Stimulated activated CD8-positive, alpha-beta memory T cell treated with anti-CD3 and anti-CD28 coated beads, Interleukin-12 subunit alpha, Interleukin-12 subunit beta, amount 100 ng/mL, for 24 hours (primary cell): ENCODE data around the gene PLA2G6.

Source experiments
- DNase-seq: peaks from one replicate; pipeline ENCODE4 v3.0.0-alpha.2; 2020; ENCODE audit errors: extremely low read depth

PLA2G6 gene

GRCh38 chr22:38181453-38182200, at the start of gene PLA2G6:
Gene PLA2G6, minus strand, starts transcription at chr22:38181830. Its CDS starts 12,404 bp downstream, at chr22:38169426.
- DNase-seq = peak; percentile 90

DNA sequence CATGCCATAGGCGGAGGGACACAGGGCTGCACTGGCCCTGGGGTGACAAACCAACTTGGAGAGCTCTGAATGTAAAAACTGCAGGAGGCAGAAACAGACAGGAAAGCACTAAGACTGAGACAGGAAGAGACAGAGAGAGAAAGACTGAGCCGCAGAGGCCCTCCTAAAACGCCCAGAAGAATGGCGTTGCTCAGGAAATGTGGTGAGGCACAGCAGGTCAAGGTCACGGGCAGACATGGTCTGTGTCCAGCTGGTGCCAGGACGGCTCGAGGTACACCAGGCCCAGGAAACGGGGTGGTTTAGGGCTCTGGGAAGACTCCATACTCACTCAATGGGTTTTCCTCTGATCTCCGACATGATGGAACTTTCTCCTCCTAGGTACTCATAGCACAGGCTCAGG, 49.3 kb upstream of the PLA2G6 start:
- no peak for DNase-seq

- no peak for DNase-seq
Measured at GRCh38 chr22:38230108-38230825, 48.6 kb upstream of the PLA2G6 start.

DNA sequence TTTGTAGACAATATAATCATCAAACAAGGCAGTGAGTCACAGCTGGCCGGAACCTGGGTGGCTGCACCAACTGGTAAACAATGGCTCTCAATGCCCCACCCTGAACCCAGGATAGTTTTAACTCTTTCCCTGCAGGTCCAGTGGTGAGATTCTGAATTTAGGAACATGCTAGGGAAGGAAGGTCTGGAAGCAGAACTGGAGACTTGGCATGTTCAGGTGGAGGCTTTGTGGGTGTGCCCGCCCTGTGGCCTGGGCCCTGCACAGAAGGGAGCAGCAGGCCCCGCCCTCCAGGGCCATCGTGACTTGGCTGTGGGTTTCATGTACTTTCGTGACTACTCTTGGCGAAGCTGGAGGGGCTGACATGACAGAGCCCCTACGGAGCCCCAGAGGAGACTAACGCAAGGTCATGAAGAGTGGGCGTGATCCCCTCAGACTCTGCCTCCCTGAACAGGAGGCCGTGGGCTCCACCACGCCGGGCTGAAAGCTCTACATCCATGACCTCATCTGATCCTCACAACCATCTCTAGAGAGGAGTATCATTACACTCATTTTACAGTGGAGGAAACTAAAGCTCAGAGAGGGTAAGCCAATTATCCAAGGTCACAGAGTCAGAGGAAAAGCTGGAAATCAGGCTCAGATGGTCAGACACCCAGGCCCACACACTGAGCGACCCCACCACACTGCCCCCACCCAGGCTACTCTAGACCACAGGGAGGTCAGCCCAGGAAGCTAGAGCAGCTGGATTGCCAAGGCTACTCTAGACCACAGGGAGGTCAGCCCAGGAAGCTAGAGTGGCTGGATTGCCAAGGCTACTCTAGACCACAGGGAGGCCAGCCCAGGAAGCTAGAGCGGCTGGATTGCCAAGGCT, 47.5 kb upstream of the PLA2G6 start:
- DNase-seq = no peak

- DNase-seq = no peak
Measured at GRCh38 chr22:38228326-38228872, 46.8 kb upstream of the PLA2G6 start.

DNA sequence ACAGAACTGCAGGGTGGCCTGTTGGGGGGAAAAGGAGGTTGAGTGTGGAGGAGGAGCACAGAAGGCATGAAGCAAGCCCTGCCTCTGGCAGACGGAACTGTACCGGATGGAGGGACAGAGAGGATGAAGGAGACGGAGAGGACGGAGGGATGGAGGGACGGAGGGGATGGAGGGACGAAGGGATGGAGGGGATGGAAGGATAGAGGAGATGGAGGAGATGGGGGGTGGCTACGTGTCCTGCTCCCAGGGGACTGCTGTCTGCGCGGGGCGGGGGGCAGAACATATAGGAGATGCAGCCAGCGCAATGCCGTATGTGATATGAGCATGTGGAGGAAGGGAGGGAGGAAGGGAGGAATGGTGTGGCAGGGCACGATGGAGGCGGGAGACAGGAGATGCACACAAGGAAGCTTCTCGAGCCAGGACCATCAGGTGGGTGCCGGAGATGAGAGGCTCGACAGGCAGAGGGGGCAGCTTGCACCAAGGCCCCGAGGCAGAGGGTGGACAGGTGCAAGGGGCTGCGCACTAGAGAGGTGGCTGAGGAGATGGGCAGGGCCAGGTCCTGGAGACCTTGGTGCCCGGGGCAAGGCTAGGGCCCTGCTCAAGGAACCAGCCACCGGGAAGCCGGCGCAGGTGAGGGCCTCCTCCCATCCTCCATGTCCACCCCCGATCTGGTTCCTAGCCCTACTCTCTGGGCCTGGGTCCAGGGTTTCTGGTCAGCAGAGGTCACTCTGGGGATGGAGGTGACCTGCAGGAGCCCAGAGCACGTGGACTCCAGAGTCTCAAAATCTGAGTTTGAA, 45.4 kb upstream of the PLA2G6 start:
- no peak for DNase-seq

GRCh38 chr22:38223289-38223960, 41.8 kb upstream of the PLA2G6 start:
- DNase-seq = no peak

- DNase-seq = no peak
Measured at GRCh38 chr22:38222797-38223119, 41.1 kb upstream of the PLA2G6 start.

DNA sequence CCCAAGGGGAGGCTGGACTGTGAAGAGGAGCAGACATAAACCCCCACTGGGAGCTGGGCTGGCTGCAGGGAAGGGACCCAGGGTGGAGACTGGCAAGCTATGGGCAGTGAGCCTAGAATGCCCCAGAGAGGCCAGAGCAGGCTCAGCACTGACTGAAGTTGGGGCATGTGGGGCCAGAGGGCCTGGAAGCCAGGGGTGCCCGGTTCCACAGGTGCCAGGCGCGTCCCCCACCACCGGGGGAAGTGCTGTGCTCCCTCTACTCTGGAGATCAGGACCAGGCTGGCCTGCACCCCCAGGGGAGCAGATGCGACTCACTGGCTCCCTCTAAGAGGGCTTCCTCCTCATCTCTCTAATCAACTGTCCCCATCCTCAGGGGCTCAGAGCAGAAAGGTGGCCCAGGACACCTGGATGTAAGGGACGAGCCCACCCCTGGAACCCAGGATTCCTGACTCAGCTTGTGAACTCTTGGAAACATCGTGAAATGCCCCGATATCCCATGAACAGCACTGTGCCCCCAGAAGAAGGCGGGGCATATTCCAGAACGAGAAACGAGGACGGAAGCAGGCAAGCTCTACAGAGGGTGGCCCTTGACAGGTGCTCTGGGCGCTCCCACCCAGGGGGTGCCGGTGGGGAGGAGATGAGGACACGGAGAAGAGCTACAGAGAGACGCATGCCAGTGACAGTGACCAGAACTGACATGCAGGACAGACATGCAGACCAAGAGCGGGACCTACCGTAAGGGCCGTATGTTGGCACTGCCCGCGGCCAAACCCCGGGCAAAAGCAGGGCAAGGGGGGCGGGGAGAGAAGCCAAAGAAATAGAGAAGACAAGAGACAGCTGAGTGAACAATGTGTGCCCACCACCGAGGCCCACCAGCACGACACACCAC, 40.5 kb upstream of the PLA2G6 start:
- DNase-seq = no peak

DNA sequence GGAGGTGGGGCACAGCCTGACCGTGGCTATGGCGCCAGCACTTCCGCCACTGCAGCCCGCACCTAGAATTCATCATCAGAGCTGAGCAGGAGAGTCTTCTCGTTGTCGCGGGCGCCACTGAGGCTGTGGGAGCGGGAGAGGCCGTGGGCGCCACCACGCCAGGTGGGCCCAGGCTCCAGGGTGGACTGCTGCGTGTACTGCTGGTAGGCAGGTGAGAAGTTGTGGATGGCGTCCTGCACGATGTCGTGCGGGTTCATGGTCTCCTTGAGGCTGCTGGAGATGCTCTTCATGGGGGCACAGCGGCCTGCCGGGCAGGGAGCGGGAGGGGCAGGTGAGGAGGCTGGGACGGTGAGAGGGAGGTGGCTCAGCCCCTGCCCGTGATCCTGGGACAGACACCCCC, 39.8 kb upstream of the PLA2G6 start:
- DNase-seq = no peak

DNA sequence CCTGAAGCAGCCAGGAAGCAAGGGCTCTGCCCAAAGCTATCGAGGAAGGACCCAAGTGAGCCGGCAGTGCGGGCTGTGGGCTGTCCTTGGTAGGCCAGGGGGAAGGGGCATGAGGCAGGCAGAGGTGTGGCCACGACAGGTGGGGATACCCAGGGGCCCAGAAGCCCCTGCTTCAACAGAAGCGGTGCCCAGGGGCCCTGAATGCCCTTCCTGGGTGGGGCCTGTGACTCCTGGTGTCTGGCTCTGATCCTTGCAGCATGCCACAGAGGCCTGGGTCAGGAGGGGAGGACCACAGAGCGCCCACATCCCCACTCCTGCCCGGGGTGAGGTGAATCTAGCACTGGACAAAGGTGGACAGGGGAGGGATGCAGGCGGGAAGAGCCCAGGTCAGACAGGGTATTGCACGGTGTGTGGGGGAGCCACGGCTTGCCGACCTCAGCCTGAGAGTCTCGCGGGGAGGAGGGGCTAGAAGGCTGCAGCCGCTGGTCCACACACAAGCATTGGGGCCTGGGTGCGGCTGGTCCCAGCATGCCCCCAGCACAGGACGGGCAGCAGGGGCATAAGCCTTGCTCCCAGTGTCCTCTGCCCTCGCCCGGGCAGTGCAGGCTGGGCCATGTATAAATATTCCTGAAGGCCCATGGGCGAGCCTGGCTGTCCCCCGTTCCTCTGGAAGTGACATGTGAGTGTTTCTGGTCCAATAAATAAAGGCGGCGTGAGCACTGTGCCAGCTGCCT, 39.2 kb upstream of the PLA2G6 start:
- DNase-seq = no peak

DNA sequence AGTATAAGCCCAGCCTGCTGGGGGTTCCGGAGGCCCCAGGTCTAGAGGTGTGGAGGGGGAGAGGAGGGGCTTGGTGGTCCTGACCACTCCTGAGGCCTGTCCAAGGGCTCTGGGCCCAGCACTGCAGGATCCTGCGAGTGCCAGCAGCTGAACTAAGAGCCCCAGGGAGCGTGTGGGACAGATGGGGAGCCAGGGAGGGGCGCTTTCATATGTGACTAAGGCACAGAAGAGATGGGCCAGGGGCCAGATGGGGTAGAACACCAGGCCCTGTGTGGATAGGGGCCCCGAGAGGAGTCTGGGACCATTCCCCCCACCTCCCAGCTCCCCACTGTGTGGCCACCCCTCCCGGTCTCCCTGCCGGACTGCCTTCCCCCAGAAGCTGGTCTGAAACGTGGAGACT, 38.5 kb upstream of the PLA2G6 start:
- no peak for DNase-seq

DNA sequence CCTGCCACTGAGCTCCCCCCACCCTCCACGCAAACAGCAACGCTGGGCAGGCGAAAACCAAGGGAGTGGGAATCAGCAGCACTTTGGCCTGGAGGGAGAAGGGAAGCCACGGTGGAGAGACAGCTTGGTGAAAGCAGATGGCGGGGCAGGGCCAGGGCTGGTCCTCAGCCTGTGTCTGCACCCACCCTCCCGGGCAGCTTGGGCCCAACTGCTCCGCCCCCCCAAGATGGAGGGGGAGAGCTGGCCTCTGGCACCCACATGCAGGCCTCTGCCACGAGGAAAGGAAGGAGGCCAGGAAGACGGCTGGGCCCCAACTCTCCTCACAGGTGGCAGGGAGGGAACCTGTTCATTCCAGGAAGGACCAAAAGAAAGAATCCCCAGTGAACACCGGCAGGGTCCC, 38.0 kb upstream of the PLA2G6 start:
- DNase-seq = no peak

GRCh38 chr22:38218661-38219622, 37.3 kb upstream of the PLA2G6 start:
- DNase-seq = no peak

GRCh38 chr22:38215156-38216038, 33.8 kb upstream of the PLA2G6 start:
- DNase-seq = no peak

DNA sequence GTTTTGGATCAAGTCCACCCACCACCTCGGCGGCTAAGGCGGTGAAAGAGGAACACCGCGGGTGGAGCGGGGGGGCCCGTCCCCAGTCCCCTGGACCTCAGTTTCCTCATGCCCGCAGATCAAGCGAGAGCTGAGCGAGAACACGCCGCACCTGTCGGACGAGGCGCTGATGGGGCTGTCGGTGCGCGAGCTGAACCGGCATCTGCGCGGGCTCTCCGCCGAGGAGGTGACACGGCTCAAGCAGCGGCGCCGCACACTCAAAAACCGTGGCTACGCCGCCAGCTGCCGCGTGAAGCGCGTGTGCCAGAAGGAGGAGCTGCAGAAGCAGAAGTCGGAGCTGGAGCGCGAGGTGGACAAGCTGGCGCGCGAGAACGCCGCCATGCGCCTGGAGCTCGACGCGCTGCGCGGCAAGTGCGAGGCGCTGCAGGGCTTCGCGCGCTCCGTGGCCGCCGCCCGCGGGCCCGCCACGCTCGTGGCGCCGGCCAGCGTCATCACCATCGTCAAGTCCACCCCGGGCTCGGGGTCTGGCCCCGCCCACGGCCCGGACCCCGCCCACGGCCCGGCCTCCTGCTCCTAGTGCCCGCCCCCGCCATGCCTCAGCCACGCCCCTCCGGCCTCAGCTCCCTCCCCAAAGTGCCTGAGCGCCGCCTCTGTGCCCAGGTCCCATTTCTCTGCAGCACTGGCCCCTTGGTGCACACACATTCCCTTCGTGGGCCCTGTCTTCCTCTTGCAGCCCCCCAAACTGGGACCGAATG, 32.8 kb upstream of the PLA2G6 start:
- peak; percentile 26 for DNase-seq
